HG03342 (cell line): ENCODE measurements around the gene RERE.

Experiments
- ATAC-seq: cut with Tn5 transposase; IDR thresholded peaks from one replicate; pipeline ENCODE4 v1.9.1; 2021; ENCODE audit warnings: mild to moderate bottlenecking, moderate library complexity; ENCODE audit not compliant: unreplicated experiment

The RERE gene

DNA sequence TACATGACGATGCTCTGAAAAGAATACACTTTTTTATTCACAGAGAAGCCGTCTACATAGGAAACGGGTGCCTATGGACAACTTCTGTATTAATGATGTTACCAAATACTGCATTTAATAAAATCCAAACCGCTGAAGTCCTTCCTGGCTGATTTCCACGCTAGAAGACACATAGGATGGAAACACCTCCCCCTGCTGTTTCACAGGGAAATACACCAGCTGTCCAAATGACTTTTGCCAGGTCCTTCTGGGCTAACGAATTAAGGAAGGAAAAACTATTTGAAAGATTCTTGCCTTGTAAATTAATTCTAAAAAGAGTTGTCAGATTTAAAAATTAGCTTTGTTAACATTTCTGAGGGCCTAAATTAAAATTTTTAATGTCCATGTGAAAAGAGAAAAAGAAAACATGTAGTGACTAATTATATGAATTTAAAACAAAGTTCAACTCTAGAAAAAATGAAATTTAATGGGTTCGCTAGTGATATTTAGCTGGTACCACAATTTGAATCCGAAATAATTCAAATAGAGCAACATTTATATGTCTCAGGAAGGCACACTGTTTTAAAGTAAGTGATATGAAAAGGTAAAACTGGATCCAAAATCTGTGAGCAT, 146.0 kb downstream of the RERE start:
- no peak for ATAC-seq

DNA sequence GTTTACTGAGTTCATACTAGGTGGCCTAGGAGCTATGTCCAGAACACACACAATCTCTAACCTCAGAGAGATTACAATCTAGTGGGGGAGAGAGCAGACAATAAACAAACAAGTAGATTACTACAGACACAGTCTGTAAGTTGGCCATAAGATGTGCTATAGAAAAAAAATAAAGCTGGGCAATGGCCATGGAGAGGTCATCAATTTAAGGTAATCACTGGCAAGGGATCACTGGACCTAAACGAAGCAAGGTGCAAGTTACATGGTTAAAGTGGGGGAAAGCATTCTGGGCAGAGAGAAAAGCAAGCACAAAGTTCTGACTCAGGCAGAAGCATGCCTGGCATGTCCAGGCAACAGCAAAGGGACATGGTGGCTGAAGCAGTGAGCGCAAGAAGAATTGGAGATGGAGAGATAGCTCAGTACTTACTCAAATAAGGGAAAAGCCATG, 147.0 kb downstream of the RERE start:
- no peak for ATAC-seq

DNA sequence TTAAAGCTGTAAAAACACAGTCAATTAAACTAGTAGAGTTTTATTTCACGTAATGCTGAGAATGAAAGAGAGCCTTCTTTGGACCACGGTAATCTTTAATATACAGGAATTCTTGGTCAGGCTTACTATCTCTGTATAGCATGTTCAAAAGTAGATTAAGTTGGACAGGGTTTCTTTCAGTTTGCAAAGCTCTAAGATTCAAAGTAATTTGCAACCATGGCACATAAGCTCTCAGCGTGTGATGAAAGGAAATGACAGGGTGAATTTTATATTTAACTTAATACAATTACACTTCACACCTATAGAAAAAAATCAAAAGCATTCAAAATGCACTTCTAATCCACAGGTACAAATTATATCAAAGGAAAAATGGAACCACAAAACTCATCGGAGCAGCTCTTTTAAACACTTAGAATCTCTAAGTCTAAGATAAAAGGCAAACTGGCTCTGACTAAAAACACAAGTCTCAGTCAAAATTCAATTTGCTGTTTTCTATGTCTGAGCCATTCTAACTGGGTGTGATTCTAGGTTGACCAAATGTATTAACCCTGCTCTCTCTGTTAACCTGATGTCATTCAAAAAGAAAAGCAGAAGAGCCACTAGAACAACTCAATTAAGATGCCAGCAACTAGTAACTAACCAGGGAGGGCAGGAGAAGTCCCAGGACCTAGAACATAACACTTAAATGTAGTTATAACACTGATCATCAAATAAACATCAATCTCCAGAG, 147.7 kb downstream of the RERE start:
- ATAC-seq, result no peak

DNA sequence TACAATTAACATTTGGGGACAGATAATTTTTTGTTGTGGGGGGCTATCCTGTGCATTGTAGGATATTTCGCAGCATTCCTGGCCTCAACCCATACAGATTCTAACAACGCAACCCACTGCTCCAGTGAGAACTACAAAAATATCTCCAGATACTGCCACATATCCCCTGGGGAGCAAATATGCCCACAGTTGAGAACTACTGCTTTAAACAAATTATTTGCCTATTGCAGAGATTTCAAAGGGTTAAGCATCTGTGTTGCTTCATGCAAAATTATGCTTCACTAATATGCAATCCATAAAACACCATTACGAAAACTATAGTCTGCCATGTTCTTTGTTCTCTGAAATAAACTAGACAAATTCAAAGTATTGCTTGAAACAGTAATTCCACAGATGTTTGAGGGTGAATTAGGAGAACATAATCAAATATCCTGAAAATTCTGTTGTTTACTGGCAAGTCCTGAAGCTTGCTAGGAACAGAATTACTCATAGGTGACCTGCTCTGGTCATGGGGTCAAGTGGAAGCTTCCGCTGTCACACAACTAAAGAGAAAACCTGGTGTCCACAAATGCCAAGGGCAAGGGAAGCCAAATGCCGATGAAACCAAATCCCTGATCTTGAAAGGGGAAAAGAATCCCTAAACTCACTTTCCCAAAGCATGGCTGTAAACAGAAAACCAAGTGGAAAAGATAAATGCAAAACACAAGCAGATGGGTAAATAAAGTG, 149.4 kb downstream of the RERE start:
- no peak for ATAC-seq

DNA sequence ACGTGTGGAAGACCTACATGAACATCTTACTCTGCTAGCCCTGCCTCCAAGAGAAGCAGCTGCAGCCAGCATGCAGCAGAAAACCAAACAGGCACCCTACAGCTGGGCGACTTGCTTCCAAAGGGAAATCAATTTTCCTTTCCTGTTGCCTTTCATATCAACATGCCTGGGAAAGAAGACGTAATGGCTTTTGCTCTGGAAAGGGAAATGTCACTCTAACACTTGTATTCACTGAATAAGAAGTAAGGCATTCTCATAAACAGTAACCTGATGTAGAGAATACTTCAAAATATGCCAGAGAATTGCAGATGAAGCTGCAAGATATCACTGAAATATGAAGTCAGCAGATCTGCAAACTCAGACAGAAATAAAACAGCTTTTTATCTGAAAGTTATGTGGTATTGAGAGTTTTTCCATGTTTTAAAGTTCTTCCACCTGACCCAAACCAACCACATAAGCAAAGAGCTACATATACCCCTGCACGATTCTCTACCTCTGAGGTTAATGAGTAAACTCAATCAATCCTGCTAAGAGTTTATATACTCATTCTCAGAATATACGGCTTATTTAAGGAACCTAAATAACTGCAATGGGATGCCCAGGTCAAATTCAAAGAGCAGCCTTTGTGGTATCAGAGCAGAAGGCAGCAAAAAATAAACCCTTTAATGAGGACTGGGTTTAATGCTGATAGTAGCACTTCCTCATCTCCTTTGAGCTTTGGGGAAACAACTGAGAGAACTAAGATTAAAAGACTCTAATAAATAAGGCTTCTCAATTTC, 150.9 kb downstream of the RERE start:
- no peak for ATAC-seq

DNA sequence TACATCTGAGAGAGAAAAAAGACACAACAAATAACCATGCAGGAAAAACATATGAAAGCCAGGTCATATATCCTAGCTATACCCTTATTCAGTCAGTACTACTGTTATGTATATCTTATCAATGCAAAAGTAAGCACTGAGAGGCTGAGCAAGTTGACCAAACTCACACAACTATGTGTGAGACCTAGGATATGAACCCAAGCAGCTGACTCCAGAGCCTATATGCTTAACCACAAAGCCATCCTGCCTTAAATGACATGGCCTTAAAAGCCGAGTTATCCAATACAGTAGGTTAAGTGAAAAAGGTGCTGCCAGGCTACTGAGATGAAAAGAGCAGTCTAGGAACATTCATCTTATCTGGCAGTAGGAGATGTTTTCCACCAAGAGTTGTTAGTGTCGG, 151.6 kb downstream of the RERE start:
- ATAC-seq, result no peak

DNA sequence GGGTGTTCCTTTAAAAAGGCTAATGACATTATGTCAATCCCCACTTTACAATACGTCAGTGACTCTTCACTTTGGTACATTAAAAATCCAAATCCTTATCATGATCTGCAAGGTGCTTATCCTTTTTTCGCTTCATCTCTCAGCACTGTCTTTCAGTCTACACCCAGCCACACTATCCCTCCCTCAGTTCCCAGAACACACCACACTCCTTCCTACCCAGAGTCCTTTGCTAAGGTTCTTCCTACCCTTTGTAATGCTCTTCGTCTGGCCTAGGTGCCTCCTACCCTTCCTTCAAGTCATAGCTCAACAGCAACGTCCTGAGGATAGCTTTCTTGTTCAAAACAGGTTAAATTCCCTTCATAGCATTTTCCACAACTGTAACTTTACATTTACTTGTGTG, 152.6 kb downstream of the RERE start:
- ATAC-seq, result no peak

DNA sequence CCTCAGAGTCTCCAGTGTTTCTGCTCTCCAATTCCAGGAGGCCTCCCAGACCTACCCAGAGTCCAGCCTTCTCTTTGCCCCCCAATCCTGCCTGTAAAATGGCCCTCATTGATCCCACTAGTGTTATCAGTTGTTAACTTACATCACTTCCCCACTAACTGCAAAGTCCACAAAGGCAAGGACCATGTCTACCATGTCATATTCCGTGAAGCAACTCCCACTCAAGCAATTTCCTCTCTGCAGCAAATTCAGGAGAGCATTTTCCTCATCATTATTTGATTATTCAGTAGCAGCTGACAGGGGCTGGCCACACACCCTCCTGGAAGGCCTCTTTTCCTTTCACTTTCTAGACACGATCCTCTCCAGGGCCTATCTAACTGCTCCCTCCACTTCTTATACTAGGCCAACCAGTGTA, 153.5 kb downstream of the RERE start:
- ATAC-seq, result peak; percentile 60

DNA sequence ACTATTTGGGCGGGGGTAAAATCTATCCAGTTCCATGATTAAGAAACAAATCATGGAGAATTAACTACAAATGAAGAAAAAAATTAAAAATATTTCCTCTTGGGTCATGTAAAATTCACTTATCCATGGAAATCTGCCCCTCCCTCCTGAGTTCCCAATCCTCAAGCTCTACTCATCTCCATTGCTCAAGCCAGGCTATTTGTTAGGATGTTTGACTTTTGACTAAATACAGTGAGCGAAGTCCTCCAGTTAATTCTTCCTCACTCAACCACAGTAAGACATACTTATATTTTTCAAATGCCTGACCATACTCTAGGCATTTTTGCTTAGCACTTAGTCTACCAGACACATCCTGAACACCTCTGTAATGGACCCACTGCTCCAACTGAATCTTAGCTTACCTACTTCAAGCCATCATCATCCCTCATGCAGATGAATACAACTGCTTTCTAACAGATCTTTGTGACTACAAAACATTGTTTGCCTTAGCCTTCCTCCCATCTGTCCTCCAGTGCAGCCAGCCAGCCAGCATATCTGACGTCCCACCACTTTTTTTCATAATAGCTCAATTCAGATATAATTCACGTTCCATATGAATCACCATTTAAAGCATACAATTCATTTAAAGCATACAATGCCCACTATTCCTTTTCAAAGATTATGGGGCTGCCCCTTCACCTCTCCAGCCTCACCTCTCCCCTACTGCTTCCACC, 154.2 kb downstream of the RERE start:
- no peak for ATAC-seq

DNA sequence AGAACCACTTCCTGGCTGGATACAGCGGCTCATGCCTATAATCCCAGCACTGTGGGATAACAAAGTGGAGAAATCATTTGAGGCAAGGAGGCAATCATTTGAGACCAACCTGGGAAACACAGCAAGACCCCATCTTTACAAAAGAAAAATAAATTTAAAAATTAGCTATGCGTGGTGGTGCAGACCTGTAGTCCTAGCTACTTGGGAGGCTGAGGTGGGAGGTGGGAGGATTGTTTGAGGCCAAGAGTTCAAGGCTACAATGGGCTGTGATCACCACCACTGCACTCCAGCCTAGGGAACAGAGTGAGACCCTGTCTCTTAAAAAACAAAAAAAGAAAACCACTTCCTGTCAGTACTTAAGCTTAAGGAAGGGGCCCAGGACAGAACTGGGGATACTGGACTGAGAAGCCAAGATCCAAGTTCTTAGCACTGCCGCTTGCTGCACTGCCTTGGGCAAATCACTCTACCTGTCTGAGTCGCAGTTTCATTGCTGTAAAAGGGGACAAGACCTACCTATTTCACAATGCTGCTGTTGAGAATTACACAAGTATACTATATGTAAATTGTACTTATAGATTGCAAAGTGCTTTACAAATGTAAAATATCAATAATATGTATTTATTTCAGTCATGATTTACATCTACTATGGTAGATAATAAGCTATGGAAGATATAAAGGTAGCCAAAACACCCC, 154.9 kb downstream of the RERE start:
- no peak for ATAC-seq

DNA sequence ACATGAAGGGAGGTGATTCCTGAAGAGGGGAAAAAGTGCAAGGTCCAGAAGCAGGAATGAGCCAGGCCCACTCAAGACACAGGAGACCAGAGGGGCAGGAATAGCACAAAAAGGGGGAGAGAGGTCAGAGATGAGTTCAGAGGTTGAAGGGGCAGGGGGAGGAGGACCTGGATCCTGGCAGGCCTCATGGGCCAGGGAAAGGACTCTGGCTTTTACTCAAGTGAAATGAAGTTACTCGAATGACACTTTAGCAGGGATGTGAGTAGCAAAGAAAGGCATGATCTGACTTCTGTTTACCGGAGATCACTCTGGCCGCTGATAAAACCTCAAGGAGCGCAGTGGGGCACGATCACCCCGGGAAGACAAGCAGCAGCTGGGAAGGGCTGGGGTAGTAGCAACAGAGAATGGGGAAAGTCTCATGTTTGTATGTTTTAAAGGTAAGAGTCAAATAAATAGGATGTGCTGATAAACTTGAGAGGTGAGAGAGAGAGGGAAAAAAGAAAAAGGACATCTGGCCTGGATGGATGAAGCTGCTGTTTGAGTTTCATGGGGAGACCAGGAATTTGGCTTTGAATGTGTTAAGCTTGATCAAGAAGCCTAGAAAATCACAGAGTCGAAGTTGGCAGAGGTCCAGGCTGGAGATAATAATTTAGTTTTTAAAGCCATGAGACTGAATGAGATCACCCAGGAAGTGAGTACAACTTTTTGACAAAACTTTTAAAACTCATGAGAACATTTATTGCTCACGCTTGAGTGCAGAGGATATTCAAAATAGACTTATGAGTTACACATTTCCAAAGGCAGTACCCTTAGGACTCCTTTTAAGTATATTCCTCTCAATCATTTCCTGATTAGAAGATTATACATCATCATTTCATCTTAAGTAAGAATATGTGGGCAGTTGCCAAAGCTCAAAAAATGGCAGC, 156.0 kb downstream of the RERE start:
- no peak for ATAC-seq

DNA sequence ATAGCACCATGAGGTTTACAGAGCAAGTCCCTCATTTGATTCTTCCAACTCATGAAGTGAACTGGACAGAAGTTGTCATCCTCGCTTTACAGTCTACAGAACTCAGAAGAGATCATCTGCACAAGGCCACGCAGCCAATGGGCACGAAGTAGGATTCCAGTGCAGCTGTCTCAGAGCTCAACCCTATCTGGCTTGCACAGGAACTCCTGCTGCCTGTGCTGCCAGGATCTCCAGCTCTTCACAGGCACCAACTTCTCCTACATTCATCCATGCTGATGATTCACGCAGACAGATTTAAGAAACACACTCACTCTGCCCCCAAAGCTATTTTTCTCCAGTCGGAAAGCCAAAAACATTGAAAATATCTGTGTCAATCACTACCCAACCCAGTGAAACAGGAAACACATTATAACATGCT, 157.0 kb downstream of the RERE start:
- ATAC-seq, result no peak

DNA sequence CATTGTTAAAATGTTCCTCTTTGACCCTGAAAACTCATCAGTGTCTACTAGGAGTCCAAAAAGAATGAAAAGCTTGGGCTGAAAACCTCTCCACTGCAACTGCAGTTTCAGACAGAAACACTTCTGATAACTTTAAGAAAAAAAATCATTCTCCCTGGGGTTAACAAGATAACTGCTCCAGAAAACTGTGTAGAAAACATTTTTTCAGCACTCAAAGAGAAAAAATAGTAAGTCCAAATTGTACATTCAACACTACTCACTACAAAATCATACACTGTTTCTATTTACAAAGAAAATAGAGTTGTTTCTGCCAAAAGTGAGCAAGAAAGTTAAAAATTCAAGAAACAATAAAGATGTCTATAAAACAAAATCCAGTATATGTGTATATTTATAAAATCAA, 157.8 kb downstream of the RERE start:
- no peak for ATAC-seq

DNA sequence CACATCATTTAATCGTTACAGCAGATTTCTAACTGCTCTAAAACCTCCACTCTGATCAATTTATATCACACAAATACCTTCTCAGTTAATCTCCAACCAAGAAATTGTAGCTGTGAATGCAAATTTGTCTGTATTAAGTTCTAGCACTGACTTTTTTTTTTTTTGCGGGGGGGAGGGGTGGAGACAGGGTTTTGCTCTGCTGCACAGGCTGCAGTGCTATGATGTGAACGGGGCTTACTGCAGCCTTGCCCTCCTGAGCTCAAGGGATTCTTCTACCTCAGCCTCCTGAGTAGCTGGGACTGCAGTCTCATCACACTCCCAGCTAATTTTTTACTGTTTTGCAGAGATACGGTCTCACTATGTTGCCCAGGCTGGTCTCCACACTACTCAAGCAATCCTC, 163.6 kb downstream of the RERE start:
- ATAC-seq, result no peak

DNA sequence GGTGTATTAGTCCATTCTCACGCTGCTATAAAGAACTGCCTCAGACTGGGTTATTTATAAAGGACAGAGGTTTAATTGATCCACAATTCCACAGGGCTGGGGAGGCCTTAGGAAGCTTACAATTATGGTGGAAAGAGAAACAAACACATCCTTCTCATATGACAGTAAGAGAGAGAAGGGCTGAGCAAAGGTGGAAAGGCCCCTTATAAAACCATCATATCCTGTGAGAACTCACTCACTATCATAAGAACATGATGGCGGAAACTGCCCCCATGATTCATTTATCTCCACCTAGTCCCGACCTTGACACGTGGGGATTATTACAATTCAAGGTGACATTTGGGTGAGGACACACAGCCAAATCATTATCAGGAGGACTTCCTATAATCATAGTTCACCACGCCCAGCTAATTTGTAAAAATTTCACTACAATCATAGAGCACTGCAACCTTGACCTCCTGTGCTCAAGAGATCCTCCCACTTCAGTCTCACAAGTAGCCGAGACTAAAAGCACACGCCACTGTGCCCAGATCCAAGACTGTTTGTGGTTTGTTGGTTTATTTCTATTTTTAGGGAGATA, 164.9 kb downstream of the RERE start:
- ATAC-seq, result no peak

DNA sequence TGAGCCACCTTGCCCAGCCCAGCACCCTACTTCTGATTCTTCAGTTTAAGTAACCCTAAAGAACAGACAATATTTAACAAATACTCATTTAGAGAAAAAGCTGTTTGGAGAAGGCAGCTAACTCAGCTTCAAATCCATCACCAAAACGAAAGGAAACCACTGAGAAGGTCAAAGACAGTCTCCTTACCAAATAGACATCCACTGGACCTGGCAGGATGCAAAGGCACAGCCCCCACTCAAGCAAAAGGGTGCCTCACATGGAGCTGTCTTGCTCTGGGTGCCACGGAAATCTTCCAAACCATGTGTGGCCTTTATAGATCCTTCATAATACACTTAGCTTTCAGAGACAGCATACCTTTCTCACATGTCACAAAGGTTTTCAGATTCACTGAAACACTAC, 165.5 kb downstream of the RERE start:
- ATAC-seq, result no peak

DNA sequence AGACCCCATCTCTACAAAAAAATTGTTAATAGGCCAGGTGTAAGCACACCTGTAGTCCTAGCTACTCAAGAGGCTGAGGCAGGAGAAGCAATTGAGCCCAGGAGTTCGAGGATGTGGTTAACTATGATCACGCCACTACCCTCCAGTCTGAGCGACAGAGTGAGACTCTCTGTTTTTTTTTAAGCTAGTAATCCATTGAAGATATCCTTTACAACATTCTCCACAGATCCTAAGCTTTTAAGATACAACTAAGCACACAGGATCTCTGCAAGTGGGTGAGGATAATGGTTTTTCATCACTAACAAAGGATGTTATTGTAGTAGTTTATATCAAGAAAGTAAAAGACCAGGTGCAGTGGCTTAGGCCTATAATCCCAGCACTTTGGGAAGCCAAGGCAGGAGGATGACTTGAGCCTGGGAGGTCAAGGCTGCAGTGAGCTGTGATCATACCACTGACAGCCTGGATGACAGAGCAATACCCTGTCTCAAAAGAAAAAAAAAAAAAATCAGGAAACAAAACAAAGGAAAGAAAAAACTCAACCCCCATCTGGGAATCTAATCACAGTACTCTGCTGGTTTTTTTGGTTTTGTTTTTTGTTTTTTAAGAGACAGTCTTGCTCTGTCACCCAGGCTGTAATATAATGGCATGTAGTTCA, 166.1 kb downstream of the RERE start:
- no peak for ATAC-seq

DNA sequence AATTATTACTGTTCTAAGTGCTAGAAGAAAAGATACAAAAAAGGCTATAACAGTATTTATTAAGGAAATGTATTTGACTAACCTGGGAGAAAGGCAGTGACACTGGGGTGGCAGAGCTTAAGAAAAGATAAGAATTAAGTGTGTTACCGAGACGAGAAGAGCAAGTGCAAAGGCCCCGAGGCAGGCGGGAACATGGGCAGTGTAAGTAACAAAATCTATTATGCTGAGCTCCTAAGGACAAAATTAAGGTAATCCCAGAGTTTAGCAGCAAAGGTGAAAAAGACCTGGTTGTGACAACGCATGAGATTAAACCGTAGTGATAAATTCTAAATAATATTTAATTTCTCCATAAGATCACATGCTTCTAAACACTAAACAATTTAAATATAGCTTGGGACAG, 167.6 kb downstream of the RERE start:
- no peak for ATAC-seq
